Skeletal muscle satellite cell (primary cell): ENCODE results near the gene IRX3.

Source experiments
- H3K27me3 ChIP-seq: 2 replicates; pipeline ENCODE4 v1.7.0; 2013; ENCODE audit warnings: low read length; ENCODE audit not compliant: control insufficient read depth, insufficient read depth
- H3K36me3 ChIP-seq: 2 replicates; pipeline ENCODE4 v1.7.0; 2013; ENCODE audit warnings: mild to moderate bottlenecking, control low read depth, low read length; ENCODE audit not compliant: insufficient read depth
- H3K4me1 ChIP-seq: 2 replicates; pipeline ENCODE4 v1.7.0; 2013; ENCODE audit warnings: low read length; ENCODE audit not compliant: control insufficient read depth, insufficient read depth
- H3K4me2 ChIP-seq: 2 replicates; pipeline ENCODE4 v1.7.0; 2013; ENCODE audit warnings: mild to moderate bottlenecking, low read length
- H3K4me3 ChIP-seq: 2 replicates; pipeline ENCODE4 v1.7.0; 2013; ENCODE audit warnings: low read length
- H3K9ac ChIP-seq: 2 replicates; pipeline ENCODE4 v1.7.0; 2013; ENCODE audit warnings: mild to moderate bottlenecking, low read depth, low read length, moderate library complexity
- H3K9me3 ChIP-seq: replicated peaks from 2 replicates; pipeline ENCODE4 v1.7.0; 2013; ENCODE audit warnings: mild to moderate bottlenecking, control low read depth, low read length

IRX3 gene

DNA sequence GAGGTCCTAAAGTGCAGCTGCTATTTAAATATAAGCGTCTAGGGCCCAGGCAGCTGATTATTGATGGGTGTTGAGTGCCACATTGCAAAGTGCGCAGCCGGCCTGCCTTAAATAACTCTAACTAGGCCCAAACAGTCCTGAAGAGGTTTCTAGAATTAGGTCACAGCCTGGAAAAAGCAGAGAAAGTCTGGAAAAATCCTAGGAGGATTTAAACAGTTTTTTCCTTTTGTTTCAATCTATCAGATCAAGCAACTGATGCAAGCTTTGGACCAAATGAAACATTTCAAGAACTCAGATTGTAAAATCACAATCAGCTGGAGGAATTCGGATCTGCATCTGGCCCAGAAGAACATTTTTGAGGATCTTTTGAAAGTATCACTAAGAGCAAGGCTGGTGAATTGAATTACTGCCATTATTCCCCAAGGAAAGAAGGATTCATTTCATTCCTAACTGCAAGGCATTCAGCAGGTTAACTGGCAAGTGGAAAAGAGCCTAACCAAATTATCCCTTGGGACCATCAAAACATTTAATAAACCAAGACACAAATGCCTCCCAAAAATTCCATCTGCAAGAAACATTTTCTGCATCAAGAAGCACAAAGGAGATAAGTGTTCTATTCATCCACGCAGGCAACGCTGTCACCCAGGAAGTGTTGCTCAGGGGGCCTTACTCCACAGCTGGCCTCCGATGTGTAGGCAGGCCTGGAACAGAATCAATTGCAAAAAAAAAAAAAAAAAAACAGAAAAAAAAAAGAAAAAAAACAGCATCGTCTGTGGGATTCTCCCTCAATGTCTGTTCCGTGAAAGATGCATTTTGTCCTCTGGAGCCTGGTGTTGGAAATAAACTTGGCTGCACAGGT lies 46.1 kb downstream of the IRX3 start:
- H3K9ac ChIP-seq, result no peak overlapping the region
- H3K4me1 ChIP-seq, result no peaks in the 10 kb centered on the region
- no peaks in the 10 kb centered on the region for H3K36me3 ChIP-seq
- no peak overlapping the region for H3K4me3 ChIP-seq
- H3K27me3 ChIP-seq, result peaks cover 15% of the 10 kb centered on the region
- H3K9me3 ChIP-seq, result no peaks in the 10 kb centered on the region
- H3K4me2 ChIP-seq, result no peak overlapping the region

DNA sequence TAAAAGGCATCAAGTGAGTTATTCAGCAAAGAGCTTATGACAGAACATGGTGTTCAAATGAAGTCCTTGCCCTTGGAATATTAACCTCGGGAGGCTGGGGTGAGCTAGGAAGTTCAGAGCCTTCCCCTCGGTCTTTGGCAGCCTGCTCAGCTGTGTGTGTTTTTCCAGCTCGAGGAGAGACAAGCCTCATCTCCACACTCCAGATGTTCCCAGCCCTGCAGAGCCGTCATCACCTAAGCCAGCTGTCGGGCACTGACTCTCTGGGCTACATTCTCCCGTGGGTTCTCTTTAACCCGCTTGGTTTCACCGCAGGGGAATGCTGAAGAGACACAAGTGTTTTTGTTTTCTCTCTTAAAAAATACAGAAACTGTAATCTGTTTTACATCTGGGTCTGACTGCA lies 47.1 kb downstream of the IRX3 start:
- H3K9me3 ChIP-seq, result no peaks in the 10 kb centered on the region
- H3K9ac ChIP-seq, result no peak overlapping the region
- H3K4me1 ChIP-seq, result no peaks in the 10 kb centered on the region
- no peak overlapping the region for H3K4me2 ChIP-seq
- peaks cover 15% of the 10 kb centered on the region for H3K27me3 ChIP-seq
- H3K36me3 ChIP-seq, result no peaks in the 10 kb centered on the region
- no peak overlapping the region for H3K4me3 ChIP-seq

DNA sequence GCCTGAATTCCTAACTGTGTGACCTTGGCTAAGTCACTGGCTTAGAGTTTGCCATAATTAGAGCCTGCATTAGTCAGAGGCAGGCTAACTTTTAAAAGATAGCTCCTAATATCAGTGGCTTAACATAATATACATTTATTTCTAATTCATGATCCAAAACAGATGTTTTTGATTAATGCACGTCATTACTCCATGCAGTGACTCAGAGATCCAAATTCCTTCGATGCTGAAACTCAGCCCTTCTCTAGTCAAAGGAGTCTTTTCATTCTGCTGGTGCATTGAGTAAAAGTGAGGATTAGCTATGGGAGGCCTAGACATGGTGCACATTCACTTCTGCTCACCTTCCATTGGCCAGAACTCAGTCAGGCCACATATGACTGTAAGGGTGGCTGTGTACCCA lies 49.8 kb downstream of the IRX3 start:
- Histone ChIP-seq H3K36me3 (no peaks in the 10 kb centered on the region), H3K9me3 (no peaks in the 10 kb centered on the region), H3K27me3 (peaks cover 11% of the 10 kb centered on the region), H3K4me1 (no peaks in the 10 kb centered on the region), H3K4me3 (no peak overlapping the region), H3K9ac (no peak overlapping the region), H3K4me2 (no peak overlapping the region)

DNA sequence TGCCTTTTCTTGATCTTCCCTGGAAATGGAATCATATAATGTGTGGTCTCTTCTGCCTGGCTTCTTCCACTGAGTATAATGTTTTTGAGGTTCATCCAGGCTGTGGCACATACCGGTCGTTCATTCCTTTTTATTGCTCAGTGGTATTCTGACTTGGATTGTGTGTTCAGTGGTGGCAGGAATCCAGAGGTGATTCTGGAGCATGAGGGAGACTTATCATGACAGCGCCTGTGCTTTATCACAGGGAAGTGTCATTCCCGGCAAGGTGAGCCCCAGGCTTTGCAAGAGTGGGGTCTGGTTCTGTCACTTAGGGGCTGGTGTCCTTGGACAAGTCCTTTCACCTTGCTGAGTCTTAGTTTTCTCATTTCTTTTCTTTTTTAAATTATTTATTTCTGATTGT lies 53.0 kb downstream of the IRX3 start:
- H3K4me1 ChIP-seq, result no peaks in the 10 kb centered on the region
- H3K27me3 ChIP-seq, result no peaks in the 10 kb centered on the region
- H3K9me3 ChIP-seq, result no peaks in the 10 kb centered on the region
- no peak overlapping the region for H3K4me2 ChIP-seq
- no peak overlapping the region for H3K4me3 ChIP-seq
- no peaks in the 10 kb centered on the region for H3K36me3 ChIP-seq
- no peak overlapping the region for H3K9ac ChIP-seq
